ENCODE data around the gene CELF4. TPM values are rescaled to one million over a fixed set of nuclear protein-coding genes. Genes with fewer than 3 reads are reported as not detected.

CELF4 gene
- not detected in 2 replicates for total RNA-seq

DNA sequence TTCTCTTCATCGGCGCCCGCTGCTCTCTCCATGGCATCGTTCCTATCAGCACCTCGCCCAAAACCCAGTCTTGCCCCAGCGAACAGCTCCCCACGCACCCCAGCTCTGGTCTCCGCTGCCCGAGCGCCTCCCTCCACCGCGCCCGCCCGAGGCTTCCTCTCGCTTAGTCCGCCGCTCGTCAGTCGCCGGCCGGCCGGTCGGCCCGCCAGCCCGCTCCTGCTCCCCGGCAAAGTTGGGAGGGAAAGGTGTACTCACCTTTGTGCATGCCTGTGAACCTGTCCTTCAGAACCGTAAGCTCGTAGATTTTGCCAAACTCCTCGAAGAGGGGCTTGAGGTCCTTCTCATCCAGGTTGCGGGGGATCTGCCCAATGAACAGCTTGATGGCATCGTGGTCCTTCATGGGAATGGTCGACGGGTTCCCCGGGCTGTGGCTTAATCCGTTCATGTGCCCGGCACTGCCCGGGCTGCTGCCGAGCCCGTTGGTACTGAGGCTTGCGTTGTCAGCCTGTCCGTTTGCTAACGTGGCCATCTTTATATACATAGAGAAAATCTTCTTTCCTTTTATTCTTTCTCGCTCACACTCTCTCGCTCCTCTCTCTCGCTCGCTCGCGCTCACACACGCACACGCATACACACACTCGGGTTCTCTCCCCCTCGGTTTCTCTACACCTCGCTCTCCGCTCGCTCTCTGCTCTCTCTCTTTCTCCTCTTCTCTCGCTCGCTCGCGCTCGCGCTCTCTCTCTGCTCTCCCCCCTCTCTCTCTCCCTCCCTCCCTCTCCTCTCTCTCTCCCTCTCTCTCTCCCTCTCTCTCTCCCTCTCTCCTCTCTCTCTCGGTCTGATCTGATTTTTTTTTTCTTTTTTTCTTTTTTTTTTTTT lies at the start of gene CELF4:
Gene CELF4 (minus strand): TSS at position 698 of the 876 bp plus-strand sequence.

Measured in uterine smooth muscle cell (primary cell).